IMR-90 (cell line): Measurements from ENCODE around the gene KAT7. TPM values are rescaled to one million over a fixed set of nuclear protein-coding genes. Genes with fewer than 3 reads are reported as not detected.

Experiments used
- ATAC-seq: fragments of 200-7000 bp; cut with Tn5 transposase; 2 replicates; pipeline ENCODE4 v1.9.1; 2020; ENCODE audit warnings: low read depth, mild to moderate bottlenecking, moderate library complexity
- BruUV-seq: library from RNA; stranded (reverse); fragments of 400-500 nt; replicated peaks from 2 replicates; lab custom pipeline; 2021; lab: Mats Ljungman, UMichigan
- CTCF ChIA-PET: fragments of 300-600 bp; formaldehyde crosslinking; extraction: SDS; loops from one replicate; lab custom pipeline; 2021; ENCODE audit warnings: antibody characterized with exemption; lab: Yijun Ruan, JAX
- POLR2A ChIA-PET: fragments of 300-600 bp; sonication (Branson Sonifier 250); formaldehyde crosslinking; loops from one replicate; lab custom pipeline; 2022; ENCODE audit warnings: antibody characterized with exemption; ENCODE audit not compliant: unreplicated experiment; lab: Charles Lee
- DNase-seq: peaks from one replicate; pipeline ENCODE4 v3.0.0; 2013
- H2AFZ ChIP-seq: replicated peaks from 2 replicates; pipeline ENCODE3; 2013; ENCODE audit warnings: low read length, mild to moderate bottlenecking; ENCODE audit not compliant: poor library complexity
- H2AK5ac ChIP-seq: 2 replicates; pipeline ENCODE4 v1.6.1; 2013; ENCODE audit warnings: low read depth, low read length, inconsistent platforms
- H2AK9ac ChIP-seq: replicated peaks from 2 replicates; pipeline ENCODE3; 2013; ENCODE audit warnings: mild to moderate bottlenecking, low read depth, low read length, moderate library complexity; ENCODE audit not compliant: poor library complexity
- H2BK120ac ChIP-seq: 2 replicates; pipeline ENCODE4 v1.6.1; 2013; ENCODE audit warnings: low read depth, low read length, inconsistent platforms
- H2BK15ac ChIP-seq: 3 replicates; pipeline ENCODE4 v1.6.1; 2013; ENCODE audit warnings: low read depth, low read length, inconsistent platforms
- H2BK20ac ChIP-seq: 2 replicates; pipeline ENCODE4 v1.6.1; 2013; ENCODE audit warnings: low read depth, mild to moderate bottlenecking, inconsistent platforms, low read length, moderate library complexity
- H2BK5ac ChIP-seq: 2 replicates; pipeline ENCODE4 v1.6.1; 2013; ENCODE audit warnings: mild to moderate bottlenecking, low read depth, low read length, inconsistent platforms; ENCODE audit not compliant: poor library complexity, severe bottlenecking
- H3K14ac ChIP-seq: replicated peaks from 2 replicates; pipeline ENCODE4 v1.6.1; 2013; ENCODE audit warnings: low read depth, low read length, inconsistent platforms
- H3K18ac ChIP-seq: 2 replicates; pipeline ENCODE4 v1.6.1; 2013; ENCODE audit warnings: low read depth, low read length, control low read depth
- H3K23ac ChIP-seq: 2 replicates; pipeline ENCODE4 v1.6.1; 2013; ENCODE audit warnings: low read depth, low read length, inconsistent platforms
- H3K27ac ChIP-seq: 2 replicates; pipeline ENCODE4 v1.5.1; 2013; ENCODE audit warnings: mild to moderate bottlenecking, control low read depth, low read length; ENCODE audit not compliant: insufficient read depth
- H3K27me3 ChIP-seq: 2 replicates; pipeline ENCODE4 v1.6.1; 2013; ENCODE audit warnings: low read length; ENCODE audit not compliant: control insufficient read depth, insufficient read depth
- H3K36me3 ChIP-seq: 2 replicates; pipeline ENCODE4 v1.6.1; 2013; ENCODE audit warnings: low read length, mixed read lengths; ENCODE audit not compliant: control insufficient read depth, insufficient read depth
- H3K4ac ChIP-seq: 2 replicates; pipeline ENCODE4 v1.6.1; 2013; ENCODE audit warnings: low read depth, low read length, inconsistent platforms
- H3K4me1 ChIP-seq: 2 replicates; pipeline ENCODE4 v1.6.1; 2013; ENCODE audit warnings: low read length, mixed read lengths; ENCODE audit not compliant: control insufficient read depth, insufficient read depth
- H3K4me2 ChIP-seq: 2 replicates; pipeline ENCODE4 v1.6.1; 2013; ENCODE audit warnings: low read depth, mild to moderate bottlenecking, control low read depth, low read length, moderate library complexity
- H3K4me3 ChIP-seq: 2 replicates; pipeline ENCODE4 v1.5.1; 2013; ENCODE audit warnings: low read depth, mild to moderate bottlenecking, control low read depth, low read length, moderate library complexity; ENCODE audit not compliant: insufficient read depth
- H3K56ac ChIP-seq: 2 replicates; pipeline ENCODE4 v1.6.1; 2013; ENCODE audit warnings: low read length, inconsistent platforms; ENCODE audit not compliant: insufficient read depth; ENCODE audit errors: extremely low read depth
- H3K79me1 ChIP-seq, 2 experiments: 2 replicates each; pipeline ENCODE4 v1.6.1; 2013; ENCODE audit warnings: low read length in 2 of 2, inconsistent platforms in 1 of 2, low read depth in 1 of 2
- H3K9ac ChIP-seq: 2 replicates; pipeline ENCODE4 v1.6.1; 2013; ENCODE audit warnings: low read depth, low read length, control low read depth
- H3K9me1 ChIP-seq: 2 replicates; pipeline ENCODE4 v1.6.1; 2013; ENCODE audit warnings: low read length, inconsistent platforms; ENCODE audit not compliant: insufficient read depth
- H3K9me3 ChIP-seq: 2 replicates; pipeline ENCODE4 v1.6.1; 2013; ENCODE audit warnings: low read length; ENCODE audit not compliant: control insufficient read depth, insufficient read depth
- H4K20me1 ChIP-seq: 2 replicates; pipeline ENCODE4 v1.6.1; 2013; ENCODE audit warnings: low read length, inconsistent platforms; ENCODE audit not compliant: insufficient read depth
- H4K5ac ChIP-seq: 2 replicates; pipeline ENCODE4 v1.6.1; 2013; ENCODE audit warnings: mild to moderate bottlenecking, low read depth, low read length, control low read depth
- H4K8ac ChIP-seq, 2 experiments: 2 replicates each; pipeline ENCODE4 v1.6.1; 2013; ENCODE audit warnings: low read depth in 2 of 2, low read length in 2 of 2, control low read depth in 1 of 2, inconsistent platforms in 1 of 2
- H4K91ac ChIP-seq: 2 replicates; pipeline ENCODE4 v1.6.1; 2013; ENCODE audit warnings: low read depth, low read length, inconsistent platforms; ENCODE audit not compliant: insufficient read depth
- BHLHE40 ChIP-seq: fragments of 150-350 bp; IDR thresholded peaks from 2 replicates; pipeline ENCODE4 v1.6.1; 2016; ENCODE audit warnings: mild to moderate bottlenecking, low read depth, low read length
- CHD1 ChIP-seq: IDR thresholded peaks from 2 replicates; pipeline ENCODE4 v1.6.1; 2012; ENCODE audit warnings: low read depth, low read length, improper control_type of control experiment
- CTCF ChIP-seq: conservative IDR thresholded peaks from 2 replicates; pipeline ENCODE4 v1.5.1; 2012; ENCODE audit warnings: mild to moderate bottlenecking, low read depth, low read length, improper control_type of control experiment
- ELK1 ChIP-seq: fragments of 150-350 bp; IDR thresholded peaks from 2 replicates; pipeline ENCODE4 v1.6.1; 2016; ENCODE audit warnings: low read depth, mild to moderate bottlenecking, low read length, moderate library complexity, borderline replicate concordance
- MAFK ChIP-seq: IDR thresholded peaks from 2 replicates; pipeline ENCODE4 v1.6.1; 2012; ENCODE audit warnings: low read depth, low read length, improper control_type of control experiment
- WGBS, 2 experiments: methylation state at CpG; one replicate each; pipeline versions ENCODE4 v1.1.5 to v1.1.7; 2013; ENCODE audit warnings: missing lambda C conversion rate in 2 of 2; ENCODE audit not compliant: insufficient read length in 1 of 2; ENCODE audit errors: extremely low coverage in 2 of 2; 5-methylcytosine and 5-hydroxymethylcytosine counted together
- dilution Hi-C: fragments of 300-500 bp; cut with HindIII; formaldehyde crosslinking; loops from one replicate; pipeline ENCODE4 v1.14.3; 2018; ENCODE audit warnings: low sequenced_read_pairs; ENCODE audit not compliant: unreplicated experiment
- in situ Hi-C: fragments of 300-500 bp; cut with MboI; formaldehyde crosslinking; loops from 3 replicates; pipeline ENCODE4 v1.14.3; 2019; ENCODE audit warnings: low sequenced_read_pairs, inconsistent platforms, mixed read lengths
- intact Hi-C: fragments of 100-400 bp; cut with micrococcal nuclease; formaldehyde crosslinking; loops from 2 replicates; pipeline ENCODE4 v1.10.0; 2022
- polyA plus RNA-seq, 3 experiments: library from polyadenylated mRNA; depleted of rRNA; stranded (reverse); fragments of >200 nt; gene quantifications; 2 replicates each; pipeline ENCODE4 v1.2.3, GENCODE V29; 2012; ENCODE audit warnings: low replicate concordance in 1 of 3
- total RNA-seq: library from RNA; depleted of rRNA; stranded (reverse); fragments of >200 nt; gene quantifications from 2 replicates; pipeline ENCODE4 v1.2.3, GENCODE V29; 2012

Gene KAT7
- total and polyA plus RNA-seq, 2 of the 4 experiments (the other 2 are of a cell fraction) = 16.9 to 21.9 TPM

- H2AFZ ChIP-seq = no peak overlapping the region
- H2BK20ac ChIP-seq = peak overlapping the region; percentile 57; the same call in 1 of the 2 replicates
- no peak overlapping the region for H3K56ac ChIP-seq
- peak overlapping the region in 1 of 2 experiments; percentile 14; a peak in 1 of 4 replicates for H4K8ac ChIP-seq
- no peak overlapping the region for H3K9ac ChIP-seq
- peaks cover 31% of the 10 kb centered on the region for H3K36me3 ChIP-seq
- intact Hi-C loops (no loop called here), dilution Hi-C loops (no loop called here), in situ Hi-C loops (no loop called here)
- no peaks in the 10 kb centered on the region for H3K9me3 ChIP-seq
- TF ChIP-seq CHD1 (no peak), ELK1 (no peak), MAFK (no peak), CTCF (no peak), BHLHE40 (no peak)
- peak overlapping the region; percentile 55; the same call in 1 of the 2 replicates for H2AK5ac ChIP-seq
- 0 out of 2 replicates have a peak overlapping the region, but pooled peaks have one; percentile 4 for H4K91ac ChIP-seq
- H3K79me1 ChIP-seq = peaks cover 0 to 43% of the 10 kb centered on the region in 2 experiments; a peak in 2 of 4 replicates
- H3K4me3 ChIP-seq = no peak overlapping the region
- no peak overlapping the region for H4K5ac ChIP-seq
- no peak for DNase-seq
- H3K4me1 ChIP-seq = peaks cover 6% of the 10 kb centered on the region
- H2BK15ac ChIP-seq = 0 out of 3 replicates have a peak overlapping the region, but pooled peaks have one; percentile 16
- H3K9me1 ChIP-seq = peaks cover 6% of the 10 kb centered on the region; the same call in 1 of the 2 replicates
- no peak overlapping the region for H2AK9ac ChIP-seq
- WGBS, 2 experiments = no CpG with 5 or more reads among the region's 1 CpG
- H3K4ac ChIP-seq = peak overlapping the region; percentile 64; the same call in 1 of the 2 replicates
- H3K18ac ChIP-seq = peak overlapping the region; percentile 13; the same call in 1 of the 2 replicates
- peak overlapping the region; percentile 24 for H2BK5ac ChIP-seq
- H3K23ac ChIP-seq = peak overlapping the region; percentile 41; the same call in 1 of the 2 replicates
- no peak overlapping the region for H3K27ac ChIP-seq
- H3K14ac ChIP-seq = peak overlapping the region; percentile 33; the same call in 1 of the 2 replicates
- peak overlapping the region; percentile 63 for H2BK120ac ChIP-seq
- no TSS peak for BruUV-seq
- H4K20me1 ChIP-seq = no peaks in the 10 kb centered on the region
- ATAC-seq = peak; percentile 35; the same call in 1 of the 2 replicates
- no peak overlapping the region for H3K4me2 ChIP-seq
- CTCF ChIA-PET = no interaction called here
- POLR2A ChIA-PET = no interaction called here
- H3K27me3 ChIP-seq = no peaks in the 10 kb centered on the region
These were observed 42.1 kb downstream of the KAT7 start for GRCh38 chr17:49830605-49831004.
